Adrenal gland (tissue), 12 donors: ENCODE data around the gene RASGRF2. TPM values are rescaled to one million over a fixed set of nuclear protein-coding genes. Genes with fewer than 3 reads are reported as not detected.
A peak's percentile ranks its signal among the peaks of the same experiment; 100 is the strongest.

ENCODE experiments used
- DNase-seq, 7 donors: peaks; one replicate each; pipeline ENCODE4 v3.0.0-alpha.2; 2019 to 2020
- H3K27ac ChIP-seq, 5 donors: fragments of 200-600 bp; sonication (generic) in 4 of 5; 1 replicate in 3 of 5; 2 replicates in 2 of 5; pipeline versions ENCODE4 v1.5.1 to v1.8.0; 2016 to 2020; ENCODE audit warnings: mild to moderate bottlenecking in 1 of 5
- H3K27me3 ChIP-seq: fragments of 200-600 bp; 2 replicates; pipeline ENCODE4 v1.8.0; 2021
- H3K36me3 ChIP-seq, 2 donors: fragments of 200-600 bp; replicated peaks in 1 of 2; 1 replicate in 1 of 2; 2 replicates in 1 of 2; pipeline versions ENCODE4 v1.5.1 to v1.8.0; 2018 to 2022
- H3K4me1 ChIP-seq, 2 donors: fragments of 200-600 bp; replicated peaks in 1 of 2; 1 replicate in 1 of 2; 2 replicates in 1 of 2; pipeline versions ENCODE4 v1.5.1 to v1.8.0; 2018 to 2021
- H3K4me3 ChIP-seq, 4 donors: fragments of 200-600 bp; sonication (generic) in 3 of 4; one replicate each; pipeline ENCODE4 v1.5.1; 2016 to 2018
- H3K9me3 ChIP-seq, 3 donors: fragments of 200-600 bp; sonication (generic) in 1 of 3; replicated peaks in 1 of 3; 1 replicate in 2 of 3; 2 replicates in 1 of 3; pipeline versions ENCODE4 v1.5.1 to v1.8.0; 2016 to 2021
- POLR2A ChIP-seq, 2 donors: fragments of 450-650 bp; IDR thresholded peaks; one replicate each; pipeline ENCODE4 v1.6.1; 2017; ENCODE audit warnings: antibody characterized with exemption in 2 of 2, mild to moderate bottlenecking in 2 of 2, moderate library complexity in 1 of 2
- WGBS, 4 donors: extraction: QIAGEN DNeasy Blood & Tissue Kit in 2 of 4; methylation state at CpG; one replicate each; pipeline versions ENCODE4 v1.1.5 to v1.1.7; 2013 to 2017; 5-methylcytosine and 5-hydroxymethylcytosine counted together
- intact Hi-C, 2 donors: fragments of 100-400 bp; cut with DNase I; formaldehyde crosslinking; loops; one replicate each; pipeline versions ENCODE4 v1.14.1 to v1.15.0; 2022 to 2023
- polyA plus RNA-seq, 3 donors: library from polyadenylated mRNA; stranded (reverse); fragments of 200-250 nt in 2 of 3; fragments of 350-450 nt in 1 of 3; fragmentation: Illumina TruSeq in 1 of 3; extraction: RNeasy Lipid Tissue Mini Kit (QIAGEN cat#74804) in 1 of 3; gene quantifications; one replicate each; pipeline ENCODE4 v1.2.3, GENCODE V29; 2013 to 2014
- total RNA-seq, 9 donors: library from RNA; depleted of rRNA in 4 of 9; stranded (reverse); fragments of >200 nt in 4 of 9; fragments of 120-200 nt in 1 of 9; fragmentation: NEBNext Ultra II Directional in 1 of 9; extraction: Animal tissue kit (Norgen Biotek cat#: 25700) in 1 of 9; gene quantifications; one replicate each; pipeline versions ENCODE4 v1.1.0 to v1.2.4, GENCODE V29; 2013 to 2023
- TF ChIP-seq, protein P1 (sequence below), 6 experiments: fragments of 450-650 bp in 4 of 6; fragments of 200-600 bp in 2 of 6; sonication (generic) in 1 of 6; IDR thresholded peaks; 1 replicate in 5 of 6; 2 replicates in 1 of 6; pipeline versions ENCODE4 v1.5.1 to v1.8.0; 2016 to 2021; ENCODE audit warnings: antibody characterized with exemption in 6 of 6, mild to moderate bottlenecking in 2 of 6, moderate library complexity in 1 of 6
- donor health status: healthy with polysubstance abuse.
- donor health status: Bipolar disorder and iron deficiency.
- donor health status: DM: yes; HTN: yes; CAD: no.
- donor health status: DM: no; HTN: no; CAD: no.
- donor health status: DM: no; HTN: no; CAD: no.
- donor health status: DM: yes; HTN: yes; CAD: no.

RASGRF2 gene
- total and polyA plus RNA-seq, 12 donors: 0.33 to 5.7 (median 2.4) TPM

DNA sequence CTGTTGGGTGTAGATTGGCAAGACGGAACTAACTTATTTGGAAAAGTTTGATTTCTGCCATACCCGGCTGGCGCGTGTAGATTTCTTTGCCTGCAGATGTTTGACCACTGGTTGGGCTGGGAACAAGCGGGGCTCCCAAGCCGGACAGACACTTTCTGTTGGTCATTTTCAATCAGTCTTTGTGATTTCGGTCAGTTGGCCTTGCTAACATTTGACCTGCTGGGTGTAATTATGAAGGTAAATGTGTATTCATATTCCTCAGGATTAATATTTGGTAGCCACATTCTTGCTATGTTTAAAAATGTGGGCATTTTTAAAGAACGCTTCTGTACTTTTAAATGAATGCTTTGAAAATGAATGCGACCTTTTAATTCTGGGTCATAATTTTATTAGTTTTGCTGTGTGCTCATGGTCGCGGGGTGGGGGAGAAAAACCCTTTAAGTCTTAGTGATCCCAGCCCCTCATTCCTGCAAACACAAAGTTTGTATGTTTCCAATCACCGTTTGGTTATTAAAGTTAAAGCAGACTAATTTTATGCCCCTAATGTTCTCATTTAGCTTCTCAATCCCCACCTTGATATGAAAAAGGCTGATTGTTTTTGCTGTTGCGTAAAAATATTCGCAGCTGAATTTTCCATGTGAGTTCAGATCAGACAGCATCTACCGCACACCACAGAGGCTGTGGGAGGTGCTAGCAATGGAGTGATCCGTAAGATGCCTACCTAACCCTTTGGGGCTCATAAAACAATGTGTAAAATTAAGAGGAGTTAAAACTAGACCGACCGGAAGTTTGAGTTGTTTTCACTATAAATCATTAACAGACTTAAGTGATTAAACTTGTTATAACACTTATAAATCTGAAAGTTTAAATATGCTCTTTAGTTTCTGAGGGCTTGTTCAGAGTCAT is 1.5 kb downstream of the RASGRF2 start:
- H3K27ac ChIP-seq: peak overlapping the region in 1 of 5 donors; percentile 71
- intact Hi-C loops: no loop called here
- H3K4me1 ChIP-seq: peaks cover 0 to 4% of the 10 kb centered on the region in 2 donors
- H3K27me3 ChIP-seq: peaks cover 23% of the 10 kb centered on the region
- TF ChIP-seq, protein P1, sequence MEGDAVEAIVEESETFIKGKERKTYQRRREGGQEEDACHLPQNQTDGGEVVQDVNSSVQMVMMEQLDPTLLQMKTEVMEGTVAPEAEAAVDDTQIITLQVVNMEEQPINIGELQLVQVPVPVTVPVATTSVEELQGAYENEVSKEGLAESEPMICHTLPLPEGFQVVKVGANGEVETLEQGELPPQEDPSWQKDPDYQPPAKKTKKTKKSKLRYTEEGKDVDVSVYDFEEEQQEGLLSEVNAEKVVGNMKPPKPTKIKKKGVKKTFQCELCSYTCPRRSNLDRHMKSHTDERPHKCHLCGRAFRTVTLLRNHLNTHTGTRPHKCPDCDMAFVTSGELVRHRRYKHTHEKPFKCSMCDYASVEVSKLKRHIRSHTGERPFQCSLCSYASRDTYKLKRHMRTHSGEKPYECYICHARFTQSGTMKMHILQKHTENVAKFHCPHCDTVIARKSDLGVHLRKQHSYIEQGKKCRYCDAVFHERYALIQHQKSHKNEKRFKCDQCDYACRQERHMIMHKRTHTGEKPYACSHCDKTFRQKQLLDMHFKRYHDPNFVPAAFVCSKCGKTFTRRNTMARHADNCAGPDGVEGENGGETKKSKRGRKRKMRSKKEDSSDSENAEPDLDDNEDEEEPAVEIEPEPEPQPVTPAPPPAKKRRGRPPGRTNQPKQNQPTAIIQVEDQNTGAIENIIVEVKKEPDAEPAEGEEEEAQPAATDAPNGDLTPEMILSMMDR (IDR thresholded peaks at IDR 0.05): no peak
- TF ChIP-seq POLR2A (IDR thresholded peaks at IDR 0.05): no peak
- WGBS, 4 donors: 37 to 47% (median 42%) methylated on average over 18 of the region's 18 CpGs
- no peaks in the 10 kb centered on the region for H3K36me3 ChIP-seq
- H3K9me3 ChIP-seq: no peaks in the 10 kb centered on the region
- H3K4me3 ChIP-seq: peak overlapping the region in 1 of 4 donors; percentile 57
- no peak for DNase-seq

DNA sequence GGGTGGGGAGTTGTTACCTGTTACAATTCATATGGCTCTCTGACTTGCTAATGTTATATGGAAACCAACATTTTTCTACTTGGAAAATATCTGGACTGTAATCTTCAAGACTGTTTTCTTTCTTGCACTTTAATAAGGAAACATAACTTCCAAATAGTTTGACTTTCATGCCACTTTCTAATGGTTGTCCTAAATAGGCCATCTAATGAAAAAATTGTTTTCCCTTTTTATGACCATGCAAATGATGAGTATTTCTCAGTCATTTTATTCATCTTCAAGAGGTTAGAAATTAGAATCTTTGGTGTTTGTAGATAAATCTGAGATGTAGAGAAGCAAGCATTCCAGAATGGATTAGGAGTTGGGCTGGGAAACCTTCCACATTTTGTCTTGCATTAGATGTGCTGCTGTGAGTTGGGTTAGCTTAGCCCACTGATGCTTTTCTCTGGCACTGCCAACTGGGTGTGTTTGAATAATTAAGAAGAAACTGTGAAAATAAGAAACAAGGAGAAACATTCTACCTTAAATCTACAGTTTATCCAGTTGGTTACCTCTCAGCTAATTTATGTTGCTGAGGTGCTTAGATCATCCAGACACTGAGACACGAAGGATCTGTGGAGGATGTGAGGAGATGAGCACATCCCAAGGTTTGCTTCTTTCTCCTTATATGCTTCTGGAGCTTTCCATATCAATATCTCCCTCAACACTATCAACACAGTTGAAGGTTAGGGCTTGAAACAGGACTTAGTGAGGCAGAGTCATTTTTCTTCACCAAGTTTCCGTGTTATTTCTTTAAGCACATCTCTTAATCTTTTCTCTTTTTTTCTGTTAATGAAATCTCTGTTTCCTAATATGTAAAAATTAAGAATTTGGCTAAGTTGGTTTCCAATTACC is 2.7 kb downstream of the RASGRF2 start:
- no peak for DNase-seq
- H3K4me3 ChIP-seq: no peak overlapping the region
- H3K4me1 ChIP-seq: peaks cover 0 to 4% of the 10 kb centered on the region in 2 donors
- no peaks in the 10 kb centered on the region for H3K36me3 ChIP-seq
- no peak overlapping the region for H3K27ac ChIP-seq
- WGBS, 4 donors: 59 to 66% (median 61%) methylated on average over 2 of the region's 2 CpGs
- no peaks in the 10 kb centered on the region for H3K9me3 ChIP-seq
- TF ChIP-seq, protein P1 (IDR thresholded peaks at IDR 0.05): no peak
- no peak for TF ChIP-seq POLR2A (IDR thresholded peaks at IDR 0.05)
- intact Hi-C loops: no loop called here
- peaks cover 23% of the 10 kb centered on the region for H3K27me3 ChIP-seq

DNA sequence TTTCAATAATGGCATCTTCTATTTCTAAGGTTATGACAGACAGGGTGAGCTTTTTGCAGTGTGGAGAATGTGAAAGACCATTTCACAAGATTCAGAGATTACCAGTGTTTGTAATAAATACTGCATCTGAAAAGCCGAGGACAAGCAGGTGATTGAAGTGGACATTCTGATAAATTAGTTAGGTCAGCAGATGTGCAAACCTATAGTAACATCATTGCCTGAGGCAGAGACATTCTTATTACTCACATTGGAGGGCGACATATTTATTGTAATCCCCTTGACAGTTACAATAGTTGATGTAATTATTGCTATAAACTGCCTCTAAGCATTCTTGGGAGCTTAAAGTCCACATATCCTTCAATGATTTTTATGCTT is 3.3 kb downstream of the RASGRF2 start:
- WGBS, 4 donors: 53 to 63% (median 58%) methylated on average over 2 of the region's 2 CpGs
- H3K27ac ChIP-seq: no peak overlapping the region
- no peak overlapping the region for H3K4me3 ChIP-seq
- intact Hi-C loops: no loop called here
- peaks cover 23% of the 10 kb centered on the region for H3K27me3 ChIP-seq
- DNase-seq: no peak
- TF ChIP-seq, protein P1 (IDR thresholded peaks at IDR 0.05): no peak
- TF ChIP-seq POLR2A (IDR thresholded peaks at IDR 0.05): no peak
- H3K36me3 ChIP-seq: no peaks in the 10 kb centered on the region
- H3K9me3 ChIP-seq: no peaks in the 10 kb centered on the region
- peaks cover 0 to 4% of the 10 kb centered on the region in 2 donors for H3K4me1 ChIP-seq

DNA sequence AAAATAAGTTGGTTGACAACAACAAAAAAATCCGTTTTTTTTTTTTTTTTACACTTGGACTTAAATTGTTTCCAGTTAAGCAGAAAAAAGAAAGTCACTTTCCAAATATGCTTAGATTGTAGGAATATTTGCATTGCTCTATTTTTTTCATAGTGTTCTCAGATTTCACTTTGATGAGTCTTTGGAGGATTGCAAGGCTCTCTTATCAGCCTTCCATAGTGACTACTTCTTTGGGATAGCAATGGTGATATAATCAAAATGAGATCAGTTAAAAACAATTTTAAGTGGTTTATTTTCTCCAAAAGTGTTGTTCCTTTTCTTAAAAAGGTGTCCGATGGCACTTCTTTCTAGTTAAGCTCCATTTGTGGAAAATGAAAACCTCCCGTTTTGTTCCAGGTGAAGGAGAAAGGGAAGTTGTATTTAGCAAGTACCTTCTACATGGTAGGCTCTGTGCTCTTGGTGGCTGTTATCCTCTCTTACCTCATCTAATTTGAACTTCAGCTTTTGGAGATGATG is 3.9 kb downstream of the RASGRF2 start:
- H3K9me3 ChIP-seq: no peaks in the 10 kb centered on the region
- DNase-seq: no peak
- no peaks in the 10 kb centered on the region for H3K36me3 ChIP-seq
- H3K4me3 ChIP-seq: no peak overlapping the region
- intact Hi-C loops: no loop called here
- no peak for TF ChIP-seq POLR2A (IDR thresholded peaks at IDR 0.05)
- TF ChIP-seq, protein P1 (IDR thresholded peaks at IDR 0.05): no peak
- 55 to 60% (median 60%) methylated on average over 3 of the region's 3 CpGs for WGBS, 4 donors
- peaks cover 23% of the 10 kb centered on the region for H3K27me3 ChIP-seq
- no peak overlapping the region for H3K27ac ChIP-seq
- H3K4me1 ChIP-seq: peaks cover 0 to 4% of the 10 kb centered on the region in 2 donors
